HG03457 (cell line): Measurements from ENCODE around the gene ABI2.
A peak's percentile ranks its signal among the peaks of the same experiment; 100 is the strongest.
"Not testable (repeated sequence)": the region's sequence is repeated elsewhere in the genome, so short reads cannot be mapped to it uniquely, and the experiment has no call there.

Experiments
- ATAC-seq: cut with Tn5 transposase; IDR thresholded peaks from one replicate; pipeline ENCODE4 v1.9.1; 2021; ENCODE audit warnings: moderate number of reproducible peaks; ENCODE audit not compliant: unreplicated experiment

The ABI2 gene

DNA sequence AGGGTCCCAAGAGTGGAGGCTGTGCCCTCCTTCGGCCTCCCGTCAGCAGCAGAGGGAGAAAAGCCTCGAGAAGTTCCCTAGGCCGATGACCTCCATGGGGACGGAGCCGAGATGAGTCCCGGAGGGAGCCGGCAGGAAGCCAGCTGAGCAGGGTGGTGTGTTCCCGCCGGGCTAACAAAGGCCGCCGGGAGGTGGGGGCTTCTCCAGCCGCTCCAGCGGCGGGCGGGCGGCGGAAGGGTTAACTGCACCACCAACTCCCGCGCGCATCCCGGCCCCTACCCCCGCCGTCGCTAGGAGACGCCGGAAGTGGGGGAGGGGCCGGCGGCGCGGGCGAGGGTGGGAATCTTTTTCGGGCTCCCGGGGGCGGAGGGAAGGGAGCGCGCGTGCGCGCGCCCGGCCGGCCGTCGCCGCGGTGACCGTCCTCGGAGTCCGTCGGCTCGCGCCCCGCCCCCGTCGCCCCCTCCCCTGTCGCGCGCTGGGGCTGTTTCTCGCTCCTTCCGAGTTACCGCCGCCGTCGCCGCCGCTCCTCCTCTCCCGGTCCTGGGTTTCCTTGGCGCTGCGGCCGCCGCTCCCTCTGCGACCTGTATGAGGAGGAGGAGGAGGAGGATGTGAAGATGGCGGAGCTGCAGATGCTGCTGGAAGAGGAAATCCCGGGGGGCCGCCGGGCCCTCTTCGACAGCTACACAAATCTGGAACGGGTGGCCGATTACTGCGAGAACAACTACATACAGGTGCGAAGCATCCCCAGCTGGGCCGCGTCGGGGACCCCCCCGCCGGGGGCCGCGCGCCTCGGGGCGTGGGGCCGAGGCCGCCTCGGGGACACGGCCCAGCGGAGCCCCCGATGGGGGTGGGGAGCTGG is at the start of gene ABI2:
TSS of gene ABI2 (plus strand) at position 494 of the 859 bp plus-strand sequence. CDS start at position 615, 121 bp downstream.
- ATAC-seq: peak; percentile 58

DNA sequence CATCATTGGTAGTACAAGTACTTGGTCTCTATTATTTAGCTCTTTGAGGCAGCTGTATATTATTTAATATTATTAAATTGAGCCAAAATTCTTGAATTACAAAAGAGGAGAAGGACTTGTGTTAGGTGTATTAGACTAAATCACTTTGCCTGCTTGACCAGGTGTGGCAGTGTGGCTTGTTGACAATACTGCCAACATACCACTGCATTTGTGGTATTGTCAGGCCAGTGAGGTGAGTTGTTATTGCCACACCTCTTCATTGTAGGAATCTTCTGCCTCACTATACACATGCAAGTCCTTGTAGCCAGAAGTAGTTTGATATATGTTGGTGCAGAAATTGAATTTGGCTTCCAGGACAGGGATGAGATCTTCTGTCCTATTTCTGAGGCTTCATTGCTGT is 48.9 kb upstream of the ABI2 start:
- no peak for ATAC-seq

DNA sequence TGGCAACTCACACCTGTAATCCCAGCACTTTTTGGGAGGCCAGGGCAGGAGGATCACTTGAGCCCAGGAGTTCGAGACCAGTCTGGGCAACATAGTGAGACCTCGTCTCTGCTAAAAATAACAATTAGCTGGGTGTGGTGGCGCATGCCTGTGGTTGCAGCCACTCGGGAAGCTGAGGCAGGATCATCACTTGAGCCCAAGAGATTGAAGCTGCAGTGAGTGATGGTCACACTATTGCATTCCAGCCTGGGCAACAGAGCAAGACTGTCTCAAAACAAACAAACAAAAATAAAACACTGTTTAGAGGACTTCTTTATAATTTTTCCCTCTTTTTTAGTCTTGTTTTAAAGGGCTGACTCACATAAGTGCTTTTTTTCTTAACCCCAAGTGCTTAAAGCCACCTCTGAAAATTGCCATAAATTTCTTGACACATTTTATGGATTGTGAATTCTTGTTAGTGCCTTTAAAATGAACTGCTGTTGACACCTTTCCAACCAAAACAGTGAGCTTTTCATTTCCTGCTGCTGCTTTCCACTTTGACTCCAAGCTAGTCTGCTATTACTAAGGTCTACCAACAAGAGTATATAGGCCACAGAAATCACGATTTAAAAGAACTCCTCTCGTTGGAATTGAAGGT is 47.6 kb upstream of the ABI2 start:
- ATAC-seq: no peak

DNA sequence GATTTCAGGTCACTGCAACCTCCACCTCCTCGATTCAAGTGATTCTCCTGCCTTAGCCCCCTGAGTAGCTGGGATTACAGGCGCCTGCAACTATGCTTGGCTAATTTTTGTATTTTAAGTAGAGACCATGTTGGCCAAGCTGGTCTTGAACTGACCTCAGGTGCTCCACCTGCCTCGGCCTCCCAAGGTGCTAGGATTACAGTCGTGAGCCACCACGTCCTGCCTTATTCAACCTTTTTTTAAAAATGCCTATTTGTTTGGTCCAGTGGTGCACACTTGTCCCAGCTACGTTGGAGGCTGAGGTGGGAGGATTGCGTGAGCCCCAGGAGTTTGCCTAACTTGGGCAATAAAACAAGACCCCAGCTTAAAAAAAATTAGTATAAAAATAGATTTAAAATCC is 46.1 kb upstream of the ABI2 start:
- no peak for ATAC-seq

DNA sequence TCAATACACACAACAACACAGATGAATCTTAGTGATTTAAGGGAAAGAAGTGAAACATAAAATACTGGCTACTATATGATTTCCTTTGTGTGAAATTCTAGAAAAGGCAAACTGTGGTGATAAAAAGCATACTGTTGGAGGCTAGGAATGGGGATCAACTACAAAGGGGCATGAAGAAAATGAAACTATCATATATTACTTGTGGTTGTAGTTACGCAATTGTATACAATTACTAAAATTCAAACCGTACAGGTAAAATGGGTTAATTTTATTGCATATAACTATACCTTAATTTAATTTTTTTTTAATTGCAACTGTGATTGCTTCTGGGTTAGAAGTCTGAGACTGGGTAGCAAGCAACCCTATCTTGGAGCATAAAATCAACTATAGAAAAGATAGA is 41.7 kb upstream of the ABI2 start:
- no peak for ATAC-seq

DNA sequence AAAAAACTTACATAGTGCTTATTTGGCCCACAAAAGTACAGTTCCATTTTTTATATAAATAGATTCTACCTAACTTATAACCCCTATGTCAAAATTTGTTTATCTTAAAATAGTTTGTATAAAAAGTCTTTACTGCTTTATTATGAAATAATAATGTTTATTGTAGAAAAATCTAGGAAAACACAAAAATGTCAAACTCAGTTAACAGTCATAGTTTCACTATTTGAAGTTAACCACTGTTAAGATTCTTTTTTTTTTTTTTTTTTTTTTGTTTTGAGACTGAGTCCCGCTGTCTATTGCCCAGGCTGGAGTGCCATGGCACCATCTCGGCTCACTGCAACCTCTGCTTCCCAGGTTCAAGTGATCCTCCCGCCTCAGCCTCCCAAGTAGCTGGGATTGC is 26.5 kb upstream of the ABI2 start:
- ATAC-seq: no peak

DNA sequence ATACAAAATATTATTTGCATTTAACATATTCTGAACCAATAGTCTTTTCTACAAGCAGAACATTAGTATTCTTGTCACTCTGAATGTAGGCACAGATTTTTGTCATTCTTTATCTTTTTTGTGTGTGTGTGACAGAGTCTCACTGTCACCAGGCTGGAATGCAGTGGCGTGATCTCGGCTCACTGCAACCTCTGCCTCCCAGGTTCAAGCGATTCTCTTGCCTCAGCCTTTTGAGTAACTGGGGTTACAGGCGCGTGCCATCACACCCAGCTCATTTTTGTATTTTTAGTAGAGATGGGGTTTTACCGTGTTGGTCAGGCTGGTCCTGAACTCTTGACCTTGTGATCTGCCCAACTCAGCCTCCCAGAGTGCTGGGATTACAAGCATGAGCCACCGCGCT is 25.6 kb upstream of the ABI2 start:
- not testable (repeated sequence) for ATAC-seq

DNA sequence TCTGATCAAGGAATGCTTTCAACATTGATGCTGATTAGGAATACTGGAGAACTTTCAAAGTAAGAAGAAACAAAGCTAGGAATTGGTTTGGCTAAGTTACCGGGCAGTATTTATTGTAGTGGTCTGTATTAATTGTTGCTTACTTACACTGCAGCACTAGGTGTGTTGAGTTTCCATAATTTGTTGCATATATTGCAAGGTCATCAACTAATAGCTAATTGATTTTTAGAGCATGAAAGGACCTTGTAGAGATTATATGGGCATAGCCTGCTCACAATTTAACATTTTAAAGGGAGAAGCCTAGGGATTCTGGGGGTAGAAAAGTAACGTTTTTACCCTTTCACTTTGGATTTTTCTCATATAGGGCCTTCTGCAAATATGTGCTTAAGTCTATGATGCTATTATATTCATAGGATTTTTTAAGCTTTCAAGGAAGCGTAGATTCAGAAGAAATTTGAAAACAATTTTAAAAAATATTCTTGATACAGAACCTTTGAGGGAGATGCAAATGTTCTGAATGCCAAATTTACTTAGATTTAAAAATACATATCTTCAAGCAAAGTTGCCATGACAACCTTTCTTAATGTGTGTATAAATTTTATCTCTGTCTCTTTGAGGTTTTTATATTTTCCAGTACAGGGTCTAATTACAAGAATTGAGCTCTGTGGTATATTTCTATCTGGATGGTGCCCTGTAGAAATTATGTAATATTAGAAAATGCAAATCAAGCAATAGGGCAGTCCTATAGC is 17.3 kb upstream of the ABI2 start:
- ATAC-seq: no peak

DNA sequence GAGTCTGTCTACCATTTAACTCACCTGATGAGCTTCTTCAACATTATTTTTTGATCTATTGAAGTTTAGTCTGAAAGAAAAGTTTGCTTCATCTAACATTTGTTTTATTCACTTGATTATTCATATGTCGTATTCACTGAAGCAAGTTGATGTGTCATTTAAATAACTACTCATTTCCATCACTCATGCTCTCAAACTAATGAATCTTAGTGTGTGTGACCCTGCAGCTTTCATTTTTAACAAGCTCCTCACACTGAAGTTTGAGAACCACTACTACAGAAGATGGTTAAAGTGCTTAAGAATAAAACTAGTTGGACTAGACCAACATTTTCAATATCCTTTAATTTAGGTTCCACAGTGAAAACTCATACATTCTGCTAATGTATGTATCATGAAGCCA is 1.8 kb upstream of the ABI2 start:
- ATAC-seq: no peak

DNA sequence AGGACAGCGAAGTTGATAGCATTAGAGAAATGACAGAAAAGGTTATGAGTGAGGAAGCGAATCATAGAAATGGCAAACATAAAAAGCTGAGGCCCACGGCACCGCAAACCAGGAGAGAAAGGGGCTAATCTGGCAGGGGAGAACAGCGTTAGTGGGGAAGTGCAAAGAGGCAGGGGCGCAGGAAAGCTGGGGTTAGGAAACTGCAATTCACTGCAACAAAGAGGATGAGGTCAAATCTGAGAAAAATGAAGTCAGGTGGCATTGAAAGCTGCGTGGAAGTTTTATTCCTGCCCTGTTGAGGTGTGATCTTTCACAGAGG is 653 bp upstream of the ABI2 start:
- no peak for ATAC-seq

DNA sequence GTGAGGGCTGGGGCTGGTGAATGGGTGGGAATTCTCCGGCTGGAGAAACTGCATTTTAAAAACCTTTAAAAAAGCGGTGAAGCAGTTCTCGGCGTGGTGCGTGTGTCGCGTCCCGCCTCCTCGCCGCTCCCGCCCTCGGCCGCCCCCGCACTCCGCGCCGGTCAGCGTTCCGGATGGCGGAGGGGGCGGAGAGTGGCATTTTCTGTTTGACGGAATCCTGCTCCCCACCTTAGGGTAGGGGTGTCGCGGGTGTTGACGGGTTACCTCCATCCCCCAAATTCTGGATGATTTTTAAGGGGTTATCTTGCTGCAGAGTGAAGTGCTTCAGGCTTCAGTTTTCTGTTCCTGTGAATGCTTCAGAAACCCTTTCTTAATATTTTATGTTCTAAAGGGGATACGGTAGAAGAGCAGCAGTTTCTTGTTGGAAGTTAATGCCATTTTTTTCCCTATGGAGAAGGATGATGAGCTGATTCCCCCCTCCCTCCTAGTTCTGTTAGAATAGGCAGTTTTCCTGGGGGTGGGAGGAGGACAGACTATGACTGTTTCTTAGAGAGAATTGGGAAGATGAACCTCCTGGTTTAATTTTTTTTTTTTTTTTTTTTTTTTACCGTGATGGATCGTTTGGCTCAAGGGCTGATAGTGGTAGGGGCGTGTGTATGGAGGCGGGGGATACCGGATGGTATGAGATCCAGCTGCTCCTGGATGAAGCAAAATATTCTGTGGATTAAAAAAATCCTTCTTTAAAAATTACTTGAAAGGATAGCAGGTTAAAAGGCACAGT is 756 bp downstream of the ABI2 start:
- ATAC-seq: peak; percentile 41

DNA sequence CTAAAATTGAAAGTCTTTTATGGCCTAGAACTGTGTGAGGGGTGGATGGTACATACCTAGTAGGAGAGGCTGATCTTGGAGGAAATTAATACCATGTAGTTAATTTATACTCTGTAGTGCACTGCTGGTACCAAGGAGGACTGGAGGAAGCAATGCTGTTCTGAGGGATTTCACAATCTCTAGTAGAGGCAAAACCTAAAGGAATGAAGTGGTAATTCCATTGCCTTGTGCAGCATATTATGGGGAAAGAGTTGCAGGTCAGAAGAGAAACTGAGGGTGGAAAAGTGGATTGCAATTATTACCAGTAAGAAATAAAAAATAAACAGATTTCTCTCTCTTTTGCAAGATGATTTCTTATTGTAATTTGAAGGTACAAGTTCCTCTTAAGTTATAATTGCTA is 2.2 kb downstream of the ABI2 start:
- no peak for ATAC-seq

DNA sequence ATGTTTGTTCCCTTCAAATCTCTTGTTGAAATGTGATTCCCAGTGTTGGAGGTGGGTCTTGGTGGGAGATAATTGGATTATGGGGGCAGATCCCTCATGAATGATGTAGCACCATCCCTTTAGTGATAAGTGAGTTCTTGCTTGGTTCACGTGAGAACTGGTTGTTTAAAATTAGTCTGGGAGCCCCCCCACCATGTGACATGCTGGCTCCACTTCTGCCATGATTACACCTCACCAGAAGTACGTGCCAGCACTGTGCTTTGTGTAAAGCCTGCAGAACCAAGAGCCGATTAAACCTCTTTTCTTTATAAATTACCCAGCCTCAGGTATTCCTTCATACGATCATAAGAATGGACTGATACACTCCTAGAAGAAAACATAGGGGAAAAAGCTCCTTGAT is 10.1 kb downstream of the ABI2 start:
- no peak for ATAC-seq

DNA sequence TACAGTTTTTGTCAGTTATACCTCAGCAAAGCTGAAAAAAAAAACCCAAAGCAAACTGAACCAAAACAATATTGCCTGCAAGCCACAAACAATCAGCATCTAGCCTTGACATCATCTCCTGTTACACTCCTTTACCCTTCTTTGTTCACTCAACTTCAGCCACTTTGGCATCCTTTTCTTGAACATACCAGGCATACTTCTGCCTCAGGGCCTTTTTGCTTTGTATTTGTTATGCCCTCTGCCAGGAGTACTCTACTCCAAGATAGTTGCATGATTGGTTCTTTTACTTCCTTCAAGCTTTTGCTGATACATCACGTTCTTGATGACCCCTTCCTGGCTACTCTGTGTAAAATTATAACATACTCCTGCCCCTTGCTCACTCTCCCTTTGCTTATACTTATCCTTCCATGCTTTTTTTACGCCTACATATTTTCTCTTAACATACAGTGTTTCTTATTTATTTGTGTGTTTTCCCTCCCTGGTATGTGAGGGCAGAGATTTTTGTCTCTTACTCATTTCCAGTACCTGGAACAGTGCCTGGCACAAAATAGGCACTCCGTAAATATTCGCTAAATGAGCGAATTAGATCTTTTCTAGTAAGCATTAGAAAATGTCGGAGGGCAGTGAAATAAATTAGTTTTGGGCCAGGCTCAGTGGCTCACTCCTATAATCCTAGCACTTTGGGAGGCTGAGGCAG is 12.7 kb downstream of the ABI2 start:
- ATAC-seq: no peak

DNA sequence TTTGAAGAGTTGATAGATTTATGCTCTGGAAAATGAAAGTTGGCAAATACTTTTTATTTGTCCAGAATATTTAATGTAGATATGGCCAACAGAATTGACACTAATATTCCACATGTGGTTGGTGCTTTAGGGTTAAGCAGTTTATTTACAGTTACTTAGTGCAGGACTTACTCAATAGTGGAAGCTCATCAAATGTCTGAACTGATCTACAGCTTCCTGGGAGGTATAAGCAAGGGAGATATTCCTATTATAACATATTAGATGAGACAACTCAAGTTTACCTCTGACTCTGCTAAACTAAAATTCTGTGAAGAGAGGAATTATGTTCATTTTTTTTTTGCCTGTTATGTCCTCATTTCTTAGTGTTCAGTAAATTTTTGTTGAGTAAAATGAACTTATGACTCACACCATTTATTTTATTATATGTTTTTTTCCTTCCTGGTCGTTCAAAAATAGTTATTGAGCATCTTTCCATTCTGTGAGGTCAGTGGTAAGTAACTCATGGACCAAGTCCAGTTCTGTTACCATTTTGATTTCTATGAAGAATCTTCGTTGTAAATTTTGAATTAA is 13.6 kb downstream of the ABI2 start:
- no peak for ATAC-seq

DNA sequence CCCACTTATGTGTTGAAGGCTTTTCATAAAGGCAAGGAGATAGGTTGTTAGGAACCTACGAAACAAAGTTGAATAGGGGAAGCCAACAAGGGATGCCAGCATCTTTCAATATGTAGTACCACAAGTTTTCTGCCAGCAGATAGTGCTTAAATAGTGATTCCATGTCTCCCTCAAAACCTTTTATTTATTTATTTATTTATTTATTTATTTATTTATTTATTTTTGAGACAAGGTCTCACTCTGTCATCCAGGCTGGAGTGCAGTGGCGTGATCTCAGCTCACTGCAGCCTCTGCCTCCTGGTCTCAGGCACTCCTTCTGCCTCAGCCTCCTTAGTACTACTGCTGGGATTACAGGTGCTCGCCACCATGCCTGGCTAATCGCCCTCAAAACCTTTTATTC is 14.2 kb downstream of the ABI2 start:
- not testable (repeated sequence) for ATAC-seq

DNA sequence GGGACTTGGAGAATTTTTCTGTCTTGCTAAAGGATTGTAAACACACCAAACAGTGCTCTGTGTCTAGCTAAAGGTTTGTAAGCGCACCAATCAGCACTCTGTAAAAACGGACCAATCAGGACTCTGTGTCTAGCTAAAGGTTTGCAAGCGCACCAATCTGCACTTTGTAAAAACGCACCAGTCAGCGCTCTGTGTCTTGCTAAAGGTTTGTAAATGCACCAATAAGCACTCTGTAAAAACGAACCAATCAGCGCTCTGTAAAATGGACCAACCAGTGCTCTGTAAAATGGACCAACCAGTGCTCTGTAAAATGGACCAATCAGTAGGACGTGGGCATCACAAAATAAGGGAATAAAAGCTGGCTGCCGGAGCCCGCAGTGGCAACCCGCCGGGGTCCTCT is 16.5 kb downstream of the ABI2 start:
- ATAC-seq: no peak

DNA sequence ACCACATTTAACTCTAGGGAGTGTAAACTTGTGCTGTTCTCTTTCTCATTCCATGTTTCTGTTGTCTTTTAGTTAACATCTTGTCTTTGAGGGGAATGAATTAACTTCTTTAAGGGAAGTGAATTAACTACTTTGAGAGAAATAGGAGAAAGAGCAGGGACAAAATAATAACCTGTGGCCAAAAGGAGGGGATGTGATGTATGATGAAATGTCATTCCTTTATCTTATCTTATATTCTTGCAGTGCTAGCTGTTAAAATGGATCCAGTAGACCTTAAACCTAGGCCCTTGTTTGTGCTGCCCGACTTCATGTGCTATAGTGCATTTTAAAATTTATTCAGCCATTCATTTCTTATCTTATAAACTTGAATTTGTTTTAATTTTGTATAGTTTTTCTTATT is 18.4 kb downstream of the ABI2 start:
- no peak for ATAC-seq

DNA sequence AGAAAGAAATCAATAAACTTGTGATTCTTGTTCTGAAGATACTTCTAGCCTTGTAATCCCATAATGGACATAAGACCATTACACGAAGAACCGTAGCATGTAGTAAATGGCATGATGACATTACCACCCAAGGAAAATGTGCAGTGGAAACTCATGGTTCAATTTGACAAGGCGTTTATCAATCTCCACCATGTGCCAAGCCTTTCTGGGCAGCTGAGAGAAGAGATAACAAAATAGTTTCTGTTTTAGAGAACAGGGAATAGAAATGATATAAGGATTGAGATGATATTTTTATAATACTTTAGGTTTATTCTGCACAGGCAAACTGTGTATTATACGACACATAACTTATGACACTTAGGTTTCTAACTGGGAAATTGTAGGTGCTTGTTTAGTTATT is 19.2 kb downstream of the ABI2 start:
- ATAC-seq: no peak

DNA sequence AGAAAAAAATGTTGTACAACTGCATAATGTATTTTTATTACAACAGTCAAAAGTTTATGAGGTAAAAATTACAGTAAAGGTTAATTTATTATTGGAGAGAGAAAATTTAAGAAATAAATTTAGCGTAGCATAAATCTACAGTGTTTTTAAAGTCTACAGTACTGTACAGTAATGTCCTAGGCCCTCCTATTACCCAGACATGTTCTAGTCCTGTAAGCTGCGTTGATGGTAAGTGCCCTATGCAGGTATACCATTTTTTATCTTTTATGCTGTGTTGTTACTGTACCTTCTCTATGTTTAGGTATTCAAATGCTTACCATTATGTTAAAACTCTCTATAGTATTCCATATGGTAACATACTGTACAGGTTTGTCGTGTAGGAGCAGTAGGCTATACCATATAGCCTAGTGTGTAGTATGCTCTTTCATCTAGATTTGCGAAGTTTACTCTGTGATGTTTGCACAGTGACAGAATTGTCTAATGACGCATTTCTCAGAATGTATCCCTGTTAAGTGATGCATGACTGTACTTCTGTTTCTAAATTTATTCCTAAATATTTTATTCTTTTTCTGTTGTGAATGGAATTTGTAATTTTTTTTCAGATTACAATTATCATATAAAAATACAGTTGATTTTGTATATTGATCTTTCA is 24.5 kb downstream of the ABI2 start:
- ATAC-seq: no peak
